ENCODE data around the gene TRA2A. TPM values are rescaled to one million over a fixed set of nuclear protein-coding genes. Genes with fewer than 3 reads are reported as not detected.

The TRA2A gene
- total and polyA plus RNA-seq, 8 donors: 68.1 to 312 (median 250) TPM

GRCh38 chr7:23454881-23455526 lies 76.8 kb downstream of the TRA2A start:
- Histone ChIP-seq H3K4me3 (no peak overlapping the region), H3K27ac (no peak overlapping the region), H3K27me3 (peaks cover 9 to 49% of the 10 kb centered on the region in 2 donors), H3K9me3 (no peaks in the 10 kb centered on the region), H3K36me3 (no peaks in the 10 kb centered on the region), H3K4me1 (no peaks in the 10 kb centered on the region)
- TF ChIP-seq CTCF (IDR thresholded peaks at IDR 0.05): no peak
- intact Hi-C loops (cut with DNase I): no loop called here
- DNase-seq (no peak), ATAC-seq (no peak)

Other genes with a start within 250 kb of the TRA2A start
- gene MALSU1, start 232.6 kb downstream of the TRA2A start, total RNA-seq: 10 to 100 TPM; 47.4 to 47.7 TPM
- gene MALSU1, start 232.6 kb downstream of the TRA2A start, polyA plus RNA-seq (ENCODE audit: insufficient read length in 6 of 6): 10 to 100 TPM; 46.3 to 55.1 (median 49.5) TPM
- gene IGF2BP3, start 61.5 kb downstream of the TRA2A start, total RNA-seq: 1 to 10 TPM; 1.8 to 2.0 TPM
- 10 to 100 TPM; 55.8 to 63.2 (median 58.3) TPM for gene IGF2BP3, start 61.5 kb downstream of the TRA2A start, polyA plus RNA-seq (ENCODE audit: insufficient read length in 6 of 6)
- gene CCDC126, start 65.4 kb upstream of the TRA2A start, total RNA-seq: 10 to 100 TPM; 11.9 to 14.3 TPM
- gene CCDC126, start 65.4 kb upstream of the TRA2A start, polyA plus RNA-seq (ENCODE audit: insufficient read length in 6 of 6): 10 to 100 TPM; 10.3 to 12.9 (median 11.4) TPM
- gene FAM221A, start 148.2 kb upstream of the TRA2A start, total RNA-seq: 1 to 10 TPM; 7.6 to 9.3 TPM
- 10 to 100 TPM; 13.2 to 19.0 (median 15.5) TPM for gene FAM221A, start 148.2 kb upstream of the TRA2A start, polyA plus RNA-seq (ENCODE audit: insufficient read length in 6 of 6)
- gene STK31, start 178.2 kb upstream of the TRA2A start, total RNA-seq: 1 to 10 TPM; 1.3 to 1.4 TPM
- 1 to 10 TPM in 5 of 6 donors, under 1 TPM in 1; 0.90 to 1.6 (median 1.3) TPM for gene STK31, start 178.2 kb upstream of the TRA2A start, polyA plus RNA-seq (ENCODE audit: insufficient read length in 6 of 6)

Measured in left lung (tissue), 10 donors.